ENCODE results near the gene NAV2.

The NAV2 gene

GRCh38 chr11:20022363-20023081 lies 309.9 kb downstream of the NAV2 start:
- no peak overlapping the region for H3K27ac ChIP-seq (ENCODE audit: low read length)
- no peaks in the 10 kb centered on the region for H4K20me1 ChIP-seq (ENCODE audit: insufficient read depth, low read length)
- no peaks in the 10 kb centered on the region for H3K79me2 ChIP-seq (ENCODE audit: low read length)
- no peak overlapping the region for H3K4me2 ChIP-seq (ENCODE audit: low read depth, low read length)
- no peaks in the 10 kb centered on the region for H3K27me3 ChIP-seq (replicated peaks; ENCODE audit: insufficient read depth, low read length)
- no peak overlapping the region for H2AFZ ChIP-seq (ENCODE audit: low read length)
- H3K9me2 ChIP-seq (replicated peaks; ENCODE audit: insufficient read depth, low read length) = no peaks in the 10 kb centered on the region
- H3K4me3 ChIP-seq (ENCODE audit: low read length) = no peak overlapping the region
- H3K9ac ChIP-seq (ENCODE audit: low read length) = no peak overlapping the region
- DNase-seq = no peak
- TF ChIP-seq, protein P1, sequence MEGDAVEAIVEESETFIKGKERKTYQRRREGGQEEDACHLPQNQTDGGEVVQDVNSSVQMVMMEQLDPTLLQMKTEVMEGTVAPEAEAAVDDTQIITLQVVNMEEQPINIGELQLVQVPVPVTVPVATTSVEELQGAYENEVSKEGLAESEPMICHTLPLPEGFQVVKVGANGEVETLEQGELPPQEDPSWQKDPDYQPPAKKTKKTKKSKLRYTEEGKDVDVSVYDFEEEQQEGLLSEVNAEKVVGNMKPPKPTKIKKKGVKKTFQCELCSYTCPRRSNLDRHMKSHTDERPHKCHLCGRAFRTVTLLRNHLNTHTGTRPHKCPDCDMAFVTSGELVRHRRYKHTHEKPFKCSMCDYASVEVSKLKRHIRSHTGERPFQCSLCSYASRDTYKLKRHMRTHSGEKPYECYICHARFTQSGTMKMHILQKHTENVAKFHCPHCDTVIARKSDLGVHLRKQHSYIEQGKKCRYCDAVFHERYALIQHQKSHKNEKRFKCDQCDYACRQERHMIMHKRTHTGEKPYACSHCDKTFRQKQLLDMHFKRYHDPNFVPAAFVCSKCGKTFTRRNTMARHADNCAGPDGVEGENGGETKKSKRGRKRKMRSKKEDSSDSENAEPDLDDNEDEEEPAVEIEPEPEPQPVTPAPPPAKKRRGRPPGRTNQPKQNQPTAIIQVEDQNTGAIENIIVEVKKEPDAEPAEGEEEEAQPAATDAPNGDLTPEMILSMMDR (IDR thresholded peaks at IDR 0.05; ENCODE audit: low read length) = no peak
- TF ChIP-seq EZH2 (optimal IDR thresholded peaks at IDR 0.05; ENCODE audit: low read depth, low read length) (no peak), EZH2phosphoT487 (IDR thresholded peaks at IDR 0.05; ENCODE audit: low read length) (no peak)
- no peaks in the 10 kb centered on the region for H3K9me3 ChIP-seq (replicated peaks; ENCODE audit: insufficient read depth, low read length)
- H3K36me3 ChIP-seq (replicated peaks; ENCODE audit: insufficient read depth, low read length) = no peaks in the 10 kb centered on the region
- no peaks in the 10 kb centered on the region for H3K4me1 ChIP-seq (ENCODE audit: low read length)
- H3F3A ChIP-seq (ENCODE audit: insufficient read depth, low read length) = no peaks in the 10 kb centered on the region

GRCh38 chr11:20023082-20023426 lies 310.4 kb downstream of the NAV2 start:
- Histone ChIP-seq H3K9me3 (replicated peaks; ENCODE audit: insufficient read depth, low read length) (no peaks in the 10 kb centered on the region), H3K4me3 (ENCODE audit: low read length) (no peak overlapping the region), H3K27me3 (replicated peaks; ENCODE audit: insufficient read depth, low read length) (no peaks in the 10 kb centered on the region), H3K27ac (ENCODE audit: low read length) (no peak overlapping the region), H3F3A (ENCODE audit: insufficient read depth, low read length) (no peaks in the 10 kb centered on the region), H3K79me2 (ENCODE audit: low read length) (no peaks in the 10 kb centered on the region), H3K36me3 (replicated peaks; ENCODE audit: insufficient read depth, low read length) (no peaks in the 10 kb centered on the region), H3K9ac (ENCODE audit: low read length) (no peak overlapping the region), H4K20me1 (ENCODE audit: insufficient read depth, low read length) (no peaks in the 10 kb centered on the region), H2AFZ (ENCODE audit: low read length) (no peak overlapping the region), H3K4me2 (ENCODE audit: low read depth, low read length) (no peak overlapping the region), H3K4me1 (ENCODE audit: low read length) (no peaks in the 10 kb centered on the region), H3K9me2 (replicated peaks; ENCODE audit: insufficient read depth, low read length) (no peaks in the 10 kb centered on the region)
- TF ChIP-seq, protein P1 (IDR thresholded peaks at IDR 0.05; ENCODE audit: low read length) = no peak
- TF ChIP-seq EZH2phosphoT487 (IDR thresholded peaks at IDR 0.05; ENCODE audit: low read length) (no peak), EZH2 (optimal IDR thresholded peaks at IDR 0.05; ENCODE audit: low read depth, low read length) (no peak)
- no peak for DNase-seq

- H4K20me1 ChIP-seq (ENCODE audit: insufficient read depth, low read length) = no peaks in the 10 kb centered on the region
- no peaks in the 10 kb centered on the region for H3F3A ChIP-seq (ENCODE audit: insufficient read depth, low read length)
- H3K4me3 ChIP-seq (ENCODE audit: low read length) = no peak overlapping the region
- no peak for DNase-seq
- H3K9ac ChIP-seq (ENCODE audit: low read length) = no peak overlapping the region
- H3K9me2 ChIP-seq (replicated peaks; ENCODE audit: insufficient read depth, low read length) = no peaks in the 10 kb centered on the region
- H3K27ac ChIP-seq (ENCODE audit: low read length) = no peak overlapping the region
- TF ChIP-seq EZH2phosphoT487 (IDR thresholded peaks at IDR 0.05; ENCODE audit: low read length) (no peak), EZH2 (optimal IDR thresholded peaks at IDR 0.05; ENCODE audit: low read depth, low read length) (no peak)
- TF ChIP-seq, protein P1 (IDR thresholded peaks at IDR 0.05; ENCODE audit: low read length) = no peak
- no peaks in the 10 kb centered on the region for H3K79me2 ChIP-seq (ENCODE audit: low read length)
- H3K9me3 ChIP-seq (replicated peaks; ENCODE audit: insufficient read depth, low read length) = no peaks in the 10 kb centered on the region
- no peaks in the 10 kb centered on the region for H3K36me3 ChIP-seq (replicated peaks; ENCODE audit: insufficient read depth, low read length)
- H3K4me2 ChIP-seq (ENCODE audit: low read depth, low read length) = no peak overlapping the region
- no peaks in the 10 kb centered on the region for H3K27me3 ChIP-seq (replicated peaks; ENCODE audit: insufficient read depth, low read length)
- no peaks in the 10 kb centered on the region for H3K4me1 ChIP-seq (ENCODE audit: low read length)
- H2AFZ ChIP-seq (ENCODE audit: low read length) = no peak overlapping the region
Measured at GRCh38 chr11:20024172-20024935, 311.7 kb downstream of the NAV2 start.
